NT2/D1 (cell line): ENCODE measurements around the gene SLC39A11.

ENCODE experiments used
- YY1 ChIP-seq: IDR thresholded peaks from 2 replicates; pipeline ENCODE4 v1.6.1; 2011; ENCODE audit not compliant: insufficient read length, insufficient read depth
- ZNF274 ChIP-seq: IDR thresholded peaks from 2 replicates; pipeline ENCODE4 v1.6.1; 2011; ENCODE audit warnings: mild to moderate bottlenecking, low read depth, low read length

DNA sequence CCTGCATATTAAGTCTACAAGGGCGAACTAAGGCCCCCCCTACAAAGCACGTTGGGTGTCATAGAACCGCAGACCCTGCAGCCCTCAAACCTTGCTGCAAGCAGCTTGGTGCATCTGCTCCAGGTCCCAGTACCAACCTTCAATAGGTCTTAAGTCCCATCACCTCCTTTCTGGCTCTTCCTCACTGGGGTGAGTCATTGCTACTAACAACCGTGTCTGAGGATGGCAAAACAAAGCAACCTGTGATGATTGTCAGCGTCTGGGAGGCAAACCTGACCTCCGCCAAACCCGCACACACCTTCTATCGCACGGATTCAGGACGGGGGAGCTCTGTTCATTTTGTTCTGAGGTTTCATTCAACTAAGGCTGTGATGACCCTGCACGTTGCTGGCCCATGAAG is 138.9 kb downstream of the SLC39A11 start:
- TF ChIP-seq ZNF274, result no peak
- TF ChIP-seq YY1, result no peak
